IgD-negative memory B cell (primary cell): Measurements from ENCODE around the gene VMP1. TPM values are rescaled to one million over a fixed set of nuclear protein-coding genes. Genes with fewer than 3 reads are reported as not detected.

Experiments
- H3K27ac Mint-ChIP-seq, 3 donors: one replicate each; pipeline ENCODE4 v1.8.0; 2020 to 2022; ENCODE audit warnings: mild to moderate bottlenecking in 3 of 3, mixed read lengths in 3 of 3, moderate library complexity in 1 of 3
- H3K27me3 Mint-ChIP-seq: one replicate; pipeline ENCODE4 v1.8.0; 2021; ENCODE audit warnings: mixed read lengths
- H3K36me3 Mint-ChIP-seq: one replicate; pipeline ENCODE4 v1.8.0; 2020; ENCODE audit warnings: mild to moderate bottlenecking, mixed read lengths
- H3K4me1 Mint-ChIP-seq, 3 donors: one replicate each; pipeline ENCODE4 v1.8.0; 2020 to 2022; ENCODE audit warnings: mixed read lengths in 3 of 3, mild to moderate bottlenecking in 1 of 3
- H3K4me3 Mint-ChIP-seq, 4 donors: one replicate each; pipeline ENCODE4 v1.8.0; 2020 to 2022; ENCODE audit warnings: mild to moderate bottlenecking in 4 of 4, mixed read lengths in 4 of 4, moderate library complexity in 3 of 4
- H3K9me3 Mint-ChIP-seq, 3 donors: one replicate each; pipeline ENCODE4 v1.8.0; 2020 to 2021; ENCODE audit warnings: mixed read lengths in 3 of 3, mild to moderate bottlenecking in 1 of 3
- polyA plus RNA-seq: library from polyadenylated mRNA; unstranded; fragments of 300-500 nt; fragmentation: Illumina TruSeq; gene quantifications from one replicate; pipeline ENCODE4 v1.2.3, GENCODE V29; 2021

Gene VMP1
- polyA plus RNA-seq, 1 donor from 2014 or later, result 35.5 TPM

- Mint-ChIP-seq H3K27me3 (no peaks in the 10 kb centered on the region), H3K4me3 (no peak overlapping the region), H3K27ac (no peak overlapping the region), H3K4me1 (peaks cover 12 to 15% (median 14%) of the 10 kb centered on the region in 3 donors), H3K9me3 (no peaks in the 10 kb centered on the region), H3K36me3 (peaks cover 2% of the 10 kb centered on the region)
These were observed 13.1 kb upstream of the VMP1 start for GRCh38 chr17:59694344-59694743.

GRCh38 chr17:59695945-59696681 lies 11.3 kb upstream of the VMP1 start:
- Mint-ChIP-seq H3K9me3 (no peaks in the 10 kb centered on the region), H3K27ac (peak overlapping the region in 2 of 3 donors; percentile 17 to 82), H3K36me3 (peaks cover 2% of the 10 kb centered on the region), H3K27me3 (no peaks in the 10 kb centered on the region), H3K4me3 (no peak overlapping the region), H3K4me1 (peaks cover 21 to 25% (median 25%) of the 10 kb centered on the region in 3 donors)

GRCh38 chr17:59696682-59697277 lies 10.7 kb upstream of the VMP1 start:
- Mint-ChIP-seq H3K27ac (peak overlapping the region in 2 of 3 donors; percentile 5 to 82), H3K36me3 (peaks cover 1% of the 10 kb centered on the region), H3K9me3 (no peaks in the 10 kb centered on the region), H3K27me3 (no peaks in the 10 kb centered on the region), H3K4me1 (peaks cover 21 to 26% (median 25%) of the 10 kb centered on the region in 3 donors), H3K4me3 (no peak overlapping the region)

- no peaks in the 10 kb centered on the region for H3K27me3 Mint-ChIP-seq
- peaks cover 24 to 33% (median 30%) of the 10 kb centered on the region in 3 donors for H3K4me1 Mint-ChIP-seq
- H3K9me3 Mint-ChIP-seq, result no peaks in the 10 kb centered on the region
- peaks cover 2% of the 10 kb centered on the region for H3K36me3 Mint-ChIP-seq
- peak overlapping the region in 1 of 3 donors; percentile 10 for H3K27ac Mint-ChIP-seq
- no peak overlapping the region for H3K4me3 Mint-ChIP-seq
These were observed 9.3 kb upstream of the VMP1 start for GRCh38 chr17:59698143-59698542.

GRCh38 chr17:59699218-59699617 lies 8.2 kb upstream of the VMP1 start:
- no peaks in the 10 kb centered on the region for H3K27me3 Mint-ChIP-seq
- H3K36me3 Mint-ChIP-seq, result peaks cover 5% of the 10 kb centered on the region
- no peak overlapping the region for H3K4me3 Mint-ChIP-seq
- H3K4me1 Mint-ChIP-seq, result peaks cover 27 to 36% (median 34%) of the 10 kb centered on the region in 3 donors
- no peaks in the 10 kb centered on the region for H3K9me3 Mint-ChIP-seq
- peak overlapping the region in 1 of 3 donors; percentile 39 for H3K27ac Mint-ChIP-seq

GRCh38 chr17:59699786-59700185 lies 7.7 kb upstream of the VMP1 start:
- Mint-ChIP-seq H3K27ac (peak overlapping the region in 1 of 3 donors; percentile 39), H3K27me3 (no peaks in the 10 kb centered on the region), H3K36me3 (peaks cover 5% of the 10 kb centered on the region), H3K4me3 (no peak overlapping the region), H3K9me3 (no peaks in the 10 kb centered on the region), H3K4me1 (peaks cover 30 to 39% (median 38%) of the 10 kb centered on the region in 3 donors)

GRCh38 chr17:59702304-59702703 lies 5.2 kb upstream of the VMP1 start:
- Mint-ChIP-seq H3K4me3 (peak overlapping the region in 1 of 4 donors; percentile 25), H3K9me3 (no peaks in the 10 kb centered on the region), H3K36me3 (peaks cover 6% of the 10 kb centered on the region)

GRCh38 chr17:59707971-59708430 lies 547 bp downstream of the VMP1 start:
- H3K9me3 Mint-ChIP-seq, result no peaks in the 10 kb centered on the region
- peaks cover 36 to 50% (median 44%) of the 10 kb centered on the region in 3 donors for H3K4me1 Mint-ChIP-seq
- H3K36me3 Mint-ChIP-seq, result peaks cover 4% of the 10 kb centered on the region
- no peaks in the 10 kb centered on the region for H3K27me3 Mint-ChIP-seq
- peak overlapping the region; percentile 97 to 99 (median 98) for H3K4me3 Mint-ChIP-seq
- peak overlapping the region; percentile 93 to 99 (median 97) for H3K27ac Mint-ChIP-seq

More at GRCh38 chr17:59702304-59702703, 5.2 kb upstream of the VMP1 start:
- Mint-ChIP-seq H3K4me1 (peaks cover 36 to 52% (median 42%) of the 10 kb centered on the region in 3 donors), H3K27ac (peak overlapping the region in 1 of 3 donors; percentile 23), H3K27me3 (no peaks in the 10 kb centered on the region)

- no peaks in the 10 kb centered on the region for H3K27me3 Mint-ChIP-seq
- H3K4me1 Mint-ChIP-seq, result peaks cover 28 to 36% (median 31%) of the 10 kb centered on the region in 3 donors
- no peak overlapping the region for H3K4me3 Mint-ChIP-seq
- H3K36me3 Mint-ChIP-seq, result no peaks in the 10 kb centered on the region
- H3K27ac Mint-ChIP-seq, result peak overlapping the region in 1 of 3 donors; percentile 18
- H3K9me3 Mint-ChIP-seq, result no peaks in the 10 kb centered on the region
These were observed 4.5 kb downstream of the VMP1 start for GRCh38 chr17:59711936-59712335.

GRCh38 chr17:59712862-59713261 lies 5.4 kb downstream of the VMP1 start:
- peak overlapping the region in 1 of 3 donors; percentile 13 for H3K27ac Mint-ChIP-seq
- H3K4me1 Mint-ChIP-seq, result peaks cover 22 to 32% (median 23%) of the 10 kb centered on the region in 3 donors
- no peaks in the 10 kb centered on the region for H3K9me3 Mint-ChIP-seq
- no peaks in the 10 kb centered on the region for H3K27me3 Mint-ChIP-seq
- no peaks in the 10 kb centered on the region for H3K36me3 Mint-ChIP-seq
- H3K4me3 Mint-ChIP-seq, result no peak overlapping the region

GRCh38 chr17:59714255-59714654 lies 6.8 kb downstream of the VMP1 start:
- Mint-ChIP-seq H3K27ac (no peak overlapping the region), H3K4me1 (peaks cover 13 to 27% (median 22%) of the 10 kb centered on the region in 3 donors), H3K36me3 (no peaks in the 10 kb centered on the region), H3K27me3 (no peaks in the 10 kb centered on the region), H3K9me3 (no peaks in the 10 kb centered on the region), H3K4me3 (no peak overlapping the region)

GRCh38 chr17:59716427-59716826 lies 9.0 kb downstream of the VMP1 start:
- Mint-ChIP-seq H3K9me3 (no peaks in the 10 kb centered on the region), H3K4me1 (peaks cover 9 to 19% (median 16%) of the 10 kb centered on the region in 3 donors), H3K4me3 (no peak overlapping the region)

GRCh38 chr17:59719526-59719925 lies 12.1 kb downstream of the VMP1 start:
- peaks cover 8 to 28% (median 12%) of the 10 kb centered on the region in 3 donors for H3K4me1 Mint-ChIP-seq

More at GRCh38 chr17:59716427-59716826, 9.0 kb downstream of the VMP1 start:
- Mint-ChIP-seq H3K27ac (no peak overlapping the region), H3K36me3 (peaks cover 1% of the 10 kb centered on the region), H3K27me3 (no peaks in the 10 kb centered on the region)

GRCh38 chr17:59722623-59723022 lies 15.2 kb downstream of the VMP1 start:
- Mint-ChIP-seq H3K4me3 (no peak overlapping the region), H3K27me3 (no peaks in the 10 kb centered on the region), H3K4me1 (peaks cover 6 to 20% (median 9%) of the 10 kb centered on the region in 3 donors)

More at GRCh38 chr17:59719526-59719925, 12.1 kb downstream of the VMP1 start:
- H3K36me3 Mint-ChIP-seq, result peaks cover 4% of the 10 kb centered on the region
- H3K4me3 Mint-ChIP-seq, result no peak overlapping the region
- no peak overlapping the region for H3K27ac Mint-ChIP-seq
- no peaks in the 10 kb centered on the region for H3K9me3 Mint-ChIP-seq
- H3K27me3 Mint-ChIP-seq, result no peaks in the 10 kb centered on the region

GRCh38 chr17:59723041-59723440 lies 15.6 kb downstream of the VMP1 start:
- H3K27me3 Mint-ChIP-seq, result no peaks in the 10 kb centered on the region
- H3K9me3 Mint-ChIP-seq, result no peaks in the 10 kb centered on the region
- H3K36me3 Mint-ChIP-seq, result peaks cover 4% of the 10 kb centered on the region
- no peak overlapping the region for H3K27ac Mint-ChIP-seq
- no peak overlapping the region for H3K4me3 Mint-ChIP-seq
- H3K4me1 Mint-ChIP-seq, result peaks cover 6 to 20% (median 9%) of the 10 kb centered on the region in 3 donors

More at GRCh38 chr17:59722623-59723022, 15.2 kb downstream of the VMP1 start:
- H3K27ac Mint-ChIP-seq, result no peak overlapping the region
- H3K9me3 Mint-ChIP-seq, result no peaks in the 10 kb centered on the region
- H3K36me3 Mint-ChIP-seq, result peaks cover 4% of the 10 kb centered on the region
